HCT116 (cell line): ENCODE data around the gene CENPU. TPM values are rescaled to one million over a fixed set of nuclear protein-coding genes. Genes with fewer than 3 reads are reported as not detected.
A peak's percentile ranks its signal among the peaks of the same experiment; 100 is the strongest.

Experiments
- ATAC-seq: fragments of 200-7000 bp; cut with Tn5 transposase; 2 replicates; pipeline ENCODE4 v1.9.1; 2020; ENCODE audit warnings: mild to moderate bottlenecking, moderate library complexity
- BruUV-seq: library from RNA; stranded (reverse); fragments of 400-500 nt; replicated peaks from 2 replicates; lab custom pipeline; 2021; lab: Mats Ljungman, UMichigan
- CTCF ChIA-PET: fragments of 300-600 bp; sonication (Branson Sonifier 250); formaldehyde crosslinking; loops from one replicate; lab custom pipeline; 2021; ENCODE audit warnings: antibody characterized with exemption; lab: Charles Lee
- POLR2A ChIA-PET: fragments of 300-600, 350-600 bp; sonication (Branson Sonifier 250); formaldehyde crosslinking; loops from one replicate; lab custom pipeline; 2021; ENCODE audit warnings: antibody characterized with exemption; lab: Charles Lee
- RAD21 ChIA-PET, 2 experiments: fragments of 300-600 bp; sonication (Branson Sonifier 250); formaldehyde crosslinking; loops; one replicate each; lab custom pipeline; 2023; ENCODE audit warnings: low total read pairs in 2 of 2; ENCODE audit not compliant: uncharacterized antibody in 2 of 2, unreplicated experiment in 2 of 2, low non-redundant PET in 1 of 2; lab: Charles Lee
- DNase-seq: peaks from one replicate; pipeline ENCODE4 v3.0.0-alpha.2; 2010; ENCODE audit warnings: low read depth, low spot score
- H2AFZ ChIP-seq: fragments of 200-600 bp; shearing (Covaris generic), sonication (generic); 2 replicates; pipeline ENCODE4 v1.6.1; 2017; ENCODE audit warnings: low read depth, mixed run types, mixed read lengths, antibody characterized with exemption, low read length; ENCODE audit not compliant: poor library complexity, severe bottlenecking
- H3K27ac ChIP-seq: 2 replicates; pipeline ENCODE4 v1.5.1; 2012; ENCODE audit warnings: low read depth, low read length
- H3K27me3 ChIP-seq: fragments of 200-600 bp; sonication (generic); 2 replicates; pipeline ENCODE4 v1.6.1; 2016; ENCODE audit warnings: mixed run types, low read length, mixed read lengths; ENCODE audit not compliant: insufficient read depth
- H3K36me3 ChIP-seq, 2 experiments: fragments of 200-500 bp in 1 of 2; fragments of 200-600 bp in 1 of 2; sonication (Bioruptor generic) in 1 of 2; sonication (generic) in 1 of 2; 2 replicates each; pipeline versions ENCODE4 v1.5.1 to v1.6.1; 2014 to 2016; ENCODE audit warnings: low read length in 2 of 2, inconsistent platforms in 1 of 2, mixed read lengths in 1 of 2, mixed run types in 1 of 2; ENCODE audit not compliant: insufficient read depth in 2 of 2, control insufficient read depth in 1 of 2
- H3K4me1 ChIP-seq, 2 experiments: fragments of 200-600 bp in 1 of 2; sonication (generic) in 1 of 2; 2 replicates each; pipeline versions ENCODE4 v1.5.1 to v1.6.1; 2012 to 2017; ENCODE audit warnings: low read length in 2 of 2, inconsistent platforms in 1 of 2, mild to moderate bottlenecking in 1 of 2, mixed read lengths in 1 of 2, mixed run types in 1 of 2, moderate library complexity in 1 of 2; ENCODE audit not compliant: insufficient read depth in 2 of 2, control insufficient read depth in 1 of 2
- H3K4me2 ChIP-seq: fragments of 200-600 bp; sonication (generic); 2 replicates; pipeline ENCODE4 v1.6.1; 2017; ENCODE audit warnings: mixed run types, low read length, mixed read lengths
- H3K4me3 ChIP-seq, 2 experiments: fragments of 200-600 bp in 1 of 2; sonication (generic) in 1 of 2; replicated peaks in 1 of 2; 2 replicates each; pipeline ENCODE4 v1.5.1; 2011 to 2016; ENCODE audit warnings: low read length in 2 of 2, control low read depth in 1 of 2, low read depth in 1 of 2, mild to moderate bottlenecking in 1 of 2, mixed read lengths in 1 of 2, mixed run types in 1 of 2
- H3K79me2 ChIP-seq: fragments of 200-600 bp; sonication (generic); 2 replicates; pipeline ENCODE4 v1.6.1; 2017; ENCODE audit warnings: mild to moderate bottlenecking, mixed run types, low read length, moderate library complexity, mixed read lengths; ENCODE audit not compliant: insufficient read depth
- H3K9ac ChIP-seq: fragments of 200-600 bp; sonication (generic); 2 replicates; pipeline ENCODE4 v1.6.1; 2016; ENCODE audit warnings: low read length, mixed read lengths
- H3K9me2 ChIP-seq: fragments of 200-600 bp; sonication (generic), shearing (Covaris generic); 2 replicates; pipeline ENCODE4 v1.6.1; 2017; ENCODE audit warnings: mixed run types, mild to moderate bottlenecking, moderate library complexity; ENCODE audit not compliant: insufficient read depth
- H3K9me3 ChIP-seq, 2 experiments: fragments of 200-500 bp in 1 of 2; fragments of 200-600 bp in 1 of 2; sonication (Bioruptor generic) in 1 of 2; sonication (generic) in 1 of 2; 2 replicates each; pipeline ENCODE4 v1.6.1; 2014 to 2017; ENCODE audit warnings: low read length in 2 of 2, mixed read lengths in 2 of 2, inconsistent platforms in 1 of 2, low read depth in 1 of 2, mild to moderate bottlenecking in 1 of 2, mixed run types in 1 of 2, moderate library complexity in 1 of 2; ENCODE audit not compliant: control insufficient read depth in 1 of 2, insufficient read depth in 1 of 2
- H4K20me1 ChIP-seq: fragments of 200-600 bp; sonication (generic), shearing (Covaris generic); 2 replicates; pipeline ENCODE4 v1.6.1; 2017; ENCODE audit warnings: mixed run types, mild to moderate bottlenecking, moderate library complexity; ENCODE audit not compliant: insufficient read depth
- ATF3 ChIP-seq: IDR thresholded peaks from 2 replicates; pipeline ENCODE4 v1.6.1; 2012
- CBX3 ChIP-seq: IDR thresholded peaks from 2 replicates; pipeline ENCODE4 v1.6.1; 2012; ENCODE audit warnings: low read depth
- CEBPB ChIP-seq: IDR thresholded peaks from 2 replicates; pipeline ENCODE4 v1.6.1; 2012; ENCODE audit warnings: low read depth
- ELF1 ChIP-seq: IDR thresholded peaks from 2 replicates; pipeline ENCODE4 v1.6.1; 2012; ENCODE audit warnings: low read depth, borderline replicate concordance
- EZH2phosphoT487 ChIP-seq: fragments of 200-600 bp; IDR thresholded peaks from 2 replicates; pipeline ENCODE4 v1.6.1; 2018; ENCODE audit warnings: antibody characterized with exemption, borderline replicate concordance
- FOSL1 ChIP-seq: IDR thresholded peaks from 2 replicates; pipeline ENCODE4 v1.6.1; 2012; ENCODE audit warnings: low read depth
- JUND ChIP-seq: IDR thresholded peaks from 2 replicates; pipeline ENCODE4 v1.6.1; 2012
- SIN3A ChIP-seq: IDR thresholded peaks from 2 replicates; pipeline ENCODE4 v1.6.1; 2012; ENCODE audit warnings: low read depth
- YY1 ChIP-seq: IDR thresholded peaks from 2 replicates; pipeline ENCODE4 v1.6.1; 2011; ENCODE audit warnings: low read length, low read depth, moderate library complexity, mild to moderate bottlenecking; ENCODE audit not compliant: insufficient replicate concordance; ENCODE audit errors: extremely low read depth
- ZFX ChIP-seq: fragments of 450-650 bp; IDR thresholded peaks from 2 replicates; pipeline ENCODE4 v1.6.1; 2017
- intact Hi-C: fragments of 100-400 bp; cut with micrococcal nuclease; formaldehyde crosslinking; loops from 2 replicates; pipeline ENCODE4 v1.10.0; 2022
- total RNA-seq: library from RNA; stranded (reverse); gene quantifications from one replicate; pipeline ENCODE4 v1.2.1, GENCODE V29; 2021; ENCODE audit not compliant: unreplicated experiment
- TF ChIP-seq, protein P1 (sequence below), 3 experiments: fragments of 200-600 bp in 1 of 3; sonication (generic) in 1 of 3; IDR thresholded peaks in 2 of 3; conservative IDR thresholded peaks in 1 of 3; 2 replicates each; pipeline ENCODE4 v1.5.1; 2012 to 2017; ENCODE audit warnings: low read depth in 2 of 3, low read length in 2 of 3, antibody characterized with exemption in 1 of 3, borderline replicate concordance in 1 of 3, control low read depth in 1 of 3, mild to moderate bottlenecking in 1 of 3, mixed read lengths in 1 of 3, mixed run types in 1 of 3, moderate library complexity in 1 of 3; ENCODE audit not compliant: insufficient read depth in 1 of 3
- TF ChIP-seq, protein P2 (sequence below): IDR thresholded peaks from 2 replicates; pipeline ENCODE4 v1.6.1; 2011; ENCODE audit warnings: mild to moderate bottlenecking, low read length, moderate library complexity; ENCODE audit not compliant: insufficient replicate concordance; ENCODE audit errors: extremely low read depth

Gene CENPU
- total RNA-seq, 1 experiment from 2014 or later: 28.2 TPM

GRCh38 chr4:184648313-184649025 lies 85.4 kb downstream of the CENPU start:
- H3K9me2 ChIP-seq: no peaks in the 10 kb centered on the region
- peaks cover 3 to 14% of the 10 kb centered on the region in 2 experiments; a peak in 2 of 4 replicates for H3K4me1 ChIP-seq
- H3K4me2 ChIP-seq: peak overlapping the region; percentile 75
- DNase-seq: no peak
- H3K9me3 ChIP-seq: no peaks in the 10 kb centered on the region
- TF ChIP-seq, protein P1, sequence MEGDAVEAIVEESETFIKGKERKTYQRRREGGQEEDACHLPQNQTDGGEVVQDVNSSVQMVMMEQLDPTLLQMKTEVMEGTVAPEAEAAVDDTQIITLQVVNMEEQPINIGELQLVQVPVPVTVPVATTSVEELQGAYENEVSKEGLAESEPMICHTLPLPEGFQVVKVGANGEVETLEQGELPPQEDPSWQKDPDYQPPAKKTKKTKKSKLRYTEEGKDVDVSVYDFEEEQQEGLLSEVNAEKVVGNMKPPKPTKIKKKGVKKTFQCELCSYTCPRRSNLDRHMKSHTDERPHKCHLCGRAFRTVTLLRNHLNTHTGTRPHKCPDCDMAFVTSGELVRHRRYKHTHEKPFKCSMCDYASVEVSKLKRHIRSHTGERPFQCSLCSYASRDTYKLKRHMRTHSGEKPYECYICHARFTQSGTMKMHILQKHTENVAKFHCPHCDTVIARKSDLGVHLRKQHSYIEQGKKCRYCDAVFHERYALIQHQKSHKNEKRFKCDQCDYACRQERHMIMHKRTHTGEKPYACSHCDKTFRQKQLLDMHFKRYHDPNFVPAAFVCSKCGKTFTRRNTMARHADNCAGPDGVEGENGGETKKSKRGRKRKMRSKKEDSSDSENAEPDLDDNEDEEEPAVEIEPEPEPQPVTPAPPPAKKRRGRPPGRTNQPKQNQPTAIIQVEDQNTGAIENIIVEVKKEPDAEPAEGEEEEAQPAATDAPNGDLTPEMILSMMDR (IDR thresholded peaks at IDR 0.05 in 2 of 3, conservative IDR thresholded peaks at IDR 0.05 in 1 of 3; ENCODE audit: borderline replicate concordance in 1 of 3, insufficient read depth in 1 of 3, low read depth in 2 of 3, low read length in 2 of 3): no peak
- TF ChIP-seq ZFX (peak; percentile 56; the same call in 1 of the 2 replicates), SIN3A (no peak), CBX3 (no peak), ELF1 (no peak), ATF3 (no peak)
- H4K20me1 ChIP-seq: no peaks in the 10 kb centered on the region
- H3K79me2 ChIP-seq: peaks cover 32% of the 10 kb centered on the region
- H2AFZ ChIP-seq: no peak overlapping the region
- RAD21 ChIA-PET: no interaction called here
- CTCF ChIA-PET: no interaction called here
- peak overlapping the region; percentile 72 for H3K9ac ChIP-seq
- H3K27ac ChIP-seq: peak overlapping the region; percentile 64
- ATAC-seq: peak; percentile 19
- POLR2A ChIA-PET: interaction anchor here (1.0 to 1.5 kb wide), 2 partner anchors 86 to 383 kb away, joined by 3 read pairs; partner anchors contain the start of gene CENPU
- peak overlapping the region; percentile 58 to 65 for H3K4me3 ChIP-seq
- no TSS peak for BruUV-seq
- no peaks in the 10 kb centered on the region for H3K27me3 ChIP-seq
- no peaks in the 10 kb centered on the region for H3K36me3 ChIP-seq
- intact Hi-C loops: loop anchor here (2.0 kb wide), 1 partner anchor 380 kb away; no protein-coding TSS in a partner anchor

GRCh38 chr4:184648054-184648312 lies 85.9 kb downstream of the CENPU start:
- BruUV-seq: no TSS peak
- no peak overlapping the region for H3K27ac ChIP-seq
- H3K9me2 ChIP-seq: no peaks in the 10 kb centered on the region
- H3K4me2 ChIP-seq: peak overlapping the region; percentile 75
- no peaks in the 10 kb centered on the region for H3K36me3 ChIP-seq
- peaks cover 32% of the 10 kb centered on the region for H3K79me2 ChIP-seq
- peak overlapping the region; percentile 72 for H3K9ac ChIP-seq
- ChIA-PET POLR2A (interaction anchor here (1.0 to 1.5 kb wide), 2 partner anchors 86 to 382 kb away, joined by 3 read pairs; partner anchors contain the start of gene CENPU), CTCF (no interaction called here), RAD21 (no interaction called here)
- no peak overlapping the region for H2AFZ ChIP-seq
- peak overlapping the region; percentile 58 to 65 for H3K4me3 ChIP-seq
- intact Hi-C loops: loop anchor here (2.0 kb wide), 1 partner anchor 379 kb away; no protein-coding TSS in a partner anchor
- ATAC-seq (no peak), DNase-seq (no peak)
- peaks cover 3 to 14% of the 10 kb centered on the region in 2 experiments; a peak in 2 of 4 replicates for H3K4me1 ChIP-seq
- H3K27me3 ChIP-seq: no peaks in the 10 kb centered on the region
- no peaks in the 10 kb centered on the region for H4K20me1 ChIP-seq
- H3K9me3 ChIP-seq: no peaks in the 10 kb centered on the region
- TF ChIP-seq ELF1 (no peak), SIN3A (no peak), EZH2phosphoT487 (no peak), CBX3 (no peak), FOSL1 (no peak), JUND (no peak), CEBPB (no peak), ZFX (no peak), ATF3 (no peak), YY1 (no peak)
- TF ChIP-seq, protein P2, sequence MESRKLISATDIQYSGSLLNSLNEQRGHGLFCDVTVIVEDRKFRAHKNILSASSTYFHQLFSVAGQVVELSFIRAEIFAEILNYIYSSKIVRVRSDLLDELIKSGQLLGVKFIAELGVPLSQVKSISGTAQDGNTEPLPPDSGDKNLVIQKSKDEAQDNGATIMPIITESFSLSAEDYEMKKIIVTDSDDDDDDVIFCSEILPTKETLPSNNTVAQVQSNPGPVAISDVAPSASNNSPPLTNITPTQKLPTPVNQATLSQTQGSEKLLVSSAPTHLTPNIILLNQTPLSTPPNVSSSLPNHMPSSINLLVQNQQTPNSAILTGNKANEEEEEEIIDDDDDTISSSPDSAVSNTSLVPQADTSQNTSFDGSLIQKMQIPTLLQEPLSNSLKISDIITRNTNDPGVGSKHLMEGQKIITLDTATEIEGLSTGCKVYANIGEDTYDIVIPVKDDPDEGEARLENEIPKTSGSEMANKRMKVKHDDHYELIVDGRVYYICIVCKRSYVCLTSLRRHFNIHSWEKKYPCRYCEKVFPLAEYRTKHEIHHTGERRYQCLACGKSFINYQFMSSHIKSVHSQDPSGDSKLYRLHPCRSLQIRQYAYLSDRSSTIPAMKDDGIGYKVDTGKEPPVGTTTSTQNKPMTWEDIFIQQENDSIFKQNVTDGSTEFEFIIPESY: no peak
